T-helper 2 cell (primary cell): Measurements from ENCODE around the gene PRG2.
"Not testable (repeated sequence)": the region's sequence is repeated elsewhere in the genome, so short reads cannot be mapped to it uniquely, and the experiment has no call there.

Experiments
- DNase-seq, 5 experiments: peaks; one replicate each; pipeline versions ENCODE4 v3.0.0 to v3.0.0-alpha.2; 2012 to 2022

PRG2 gene

GRCh38 chr11:57364851-57365660 is 25.4 kb downstream of the PRG2 start:
- DNase-seq: no peak

GRCh38 chr11:57363131-57364080 is 27.0 kb downstream of the PRG2 start:
- no peak for DNase-seq

GRCh38 chr11:57361926-57362325 is 28.5 kb downstream of the PRG2 start:
- DNase-seq: no peak

- not testable (repeated sequence) for DNase-seq
These were observed 29.0 kb downstream of the PRG2 start for GRCh38 chr11:57361420-57361819.

- DNase-seq: no peak
These were observed 29.5 kb downstream of the PRG2 start for GRCh38 chr11:57360991-57361390.

GRCh38 chr11:57359896-57360690 is 30.4 kb downstream of the PRG2 start:
- DNase-seq: no peak

GRCh38 chr11:57359396-57359795 is 31.1 kb downstream of the PRG2 start:
- no peak for DNase-seq

- DNase-seq: no peak
These were observed 31.5 kb downstream of the PRG2 start for GRCh38 chr11:57358991-57359390.

GRCh38 chr11:57358543-57358961 is 31.9 kb downstream of the PRG2 start:
- no peak for DNase-seq

- no peak for DNase-seq
These were observed 32.6 kb downstream of the PRG2 start for GRCh38 chr11:57357856-57358255.

GRCh38 chr11:57357310-57357709 is 33.1 kb downstream of the PRG2 start:
- no peak for DNase-seq

GRCh38 chr11:57356268-57356667 is 34.2 kb downstream of the PRG2 start:
- no peak for DNase-seq

GRCh38 chr11:57354699-57355098 is 35.8 kb downstream of the PRG2 start:
- DNase-seq: no peak

- DNase-seq: no peak
These were observed 36.6 kb downstream of the PRG2 start for GRCh38 chr11:57353852-57354251.

- no peak for DNase-seq
These were observed 37.0 kb downstream of the PRG2 start for GRCh38 chr11:57353446-57353845.

GRCh38 chr11:57353036-57353435 is 37.4 kb downstream of the PRG2 start:
- DNase-seq: no peak

- DNase-seq: peak; percentile 24 to 59 (median 43)
These were observed 40.8 kb downstream of the PRG2 start for GRCh38 chr11:57349491-57350274.

- DNase-seq: no peak
These were observed 41.7 kb downstream of the PRG2 start for GRCh38 chr11:57348636-57349313.

- no peak for DNase-seq
These were observed 42.4 kb downstream of the PRG2 start for GRCh38 chr11:57348052-57348451.

- DNase-seq: no peak
These were observed 43.1 kb downstream of the PRG2 start for GRCh38 chr11:57347336-57347735.

- peak; percentile 37 to 60 (median 57) for DNase-seq
These were observed 44.8 kb downstream of the PRG2 start for GRCh38 chr11:57345555-57346211.
